GM12872 (cell line): ENCODE data around the gene FOXP1.

Experiments used
- CTCF ChIP-seq: IDR thresholded peaks from 3 replicates; pipeline ENCODE4 v1.5.1; 2011; ENCODE audit warnings: low read depth, mild to moderate bottlenecking, low read length, moderate library complexity; ENCODE audit not compliant: insufficient read depth

FOXP1 gene

GRCh38 chr3:71317749-71318457, 265.6 kb downstream of the FOXP1 start:
- no peak for TF ChIP-seq CTCF

- no peak for TF ChIP-seq CTCF
Measured at GRCh38 chr3:71317140-71317539, 266.4 kb downstream of the FOXP1 start.

GRCh38 chr3:71316066-71316777, 267.3 kb downstream of the FOXP1 start:
- no peak for TF ChIP-seq CTCF

GRCh38 chr3:71315431-71315830, 268.1 kb downstream of the FOXP1 start:
- no peak for TF ChIP-seq CTCF

- no peak for TF ChIP-seq CTCF
Measured at GRCh38 chr3:71313844-71314243, 269.7 kb downstream of the FOXP1 start.

- no peak for TF ChIP-seq CTCF
Measured at GRCh38 chr3:71312461-71312860, 271.1 kb downstream of the FOXP1 start.

GRCh38 chr3:71311661-71312046, 271.9 kb downstream of the FOXP1 start:
- no peak for TF ChIP-seq CTCF
